ENCODE data around the gene NDRG3. TPM values are rescaled to one million over a fixed set of nuclear protein-coding genes. Genes with fewer than 3 reads are reported as not detected.

NDRG3 gene
- total RNA-seq, 1 donor from 2014 or later: 36.9 TPM

GRCh38 chr20:36773597-36774390, 27.9 kb upstream of the NDRG3 start, which contains the start of gene DSN1:
TSS of gene DSN1 (minus strand) at chr20:36773763. CDS start at chr20:36771458, 2,305 bp downstream.
- H3K9me3 ChIP-seq: no peaks in the 10 kb centered on the region
- peak; percentile 92 to 99 for DNase-seq (ENCODE audit: low spot score in 2 of 2)
- intact Hi-C loops (cut with DNase I): loop anchor here (1.0 to 5.0 kb wide), 3 partner anchors 27 to 231 kb away; partner anchors contain the start of genes MYL9 and NDRG3
- peak within 1 kb of the TSS; percentile 72 to 85 for H3K4me3 ChIP-seq
- no peaks in the 10 kb centered on the region for H3K27me3 ChIP-seq
- H3K36me3 ChIP-seq: no peaks in the 10 kb centered on the region
- peak in 1 of 3 experiments; percentile 60 for TF ChIP-seq CTCF (IDR thresholded peaks at IDR 0.05)
- peak within 1 kb of the TSS; percentile 97 to 98 for H3K27ac ChIP-seq
- H3K4me1 ChIP-seq: peaks cover 3 to 19% of the 10 kb centered on the region in 2 donors

GRCh38 chr20:36773107-36773596, 27.3 kb upstream of the NDRG3 start:
- Histone ChIP-seq H3K9me3 (no peaks in the 10 kb centered on the region), H3K4me3 (peak overlapping the region; percentile 72 to 85), H3K36me3 (no peaks in the 10 kb centered on the region), H3K4me1 (peaks cover 3 to 19% of the 10 kb centered on the region in 2 donors), H3K27ac (peak overlapping the region; percentile 97 to 98), H3K27me3 (no peaks in the 10 kb centered on the region)
- no peak for DNase-seq (ENCODE audit: low spot score in 2 of 2)
- TF ChIP-seq CTCF (IDR thresholded peaks at IDR 0.05): no peak
- intact Hi-C loops (cut with DNase I): loop anchor here (1.0 to 5.0 kb wide), 3 partner anchors 27 to 231 kb away; partner anchors contain the start of genes MYL9 and NDRG3

- no peaks in the 10 kb centered on the region for H3K9me3 ChIP-seq
- H3K36me3 ChIP-seq: no peaks in the 10 kb centered on the region
- peaks cover 3 to 19% of the 10 kb centered on the region in 2 donors for H3K4me1 ChIP-seq
- H3K27me3 ChIP-seq: no peaks in the 10 kb centered on the region
- intact Hi-C loops (cut with DNase I): loop anchor here (5.0 kb wide), 1 partner anchor 228 kb away; the partner anchor contains the start of gene MYL9
- no peak for TF ChIP-seq CTCF (IDR thresholded peaks at IDR 0.05)
- no peak overlapping the region for H3K27ac ChIP-seq
- no peak overlapping the region for H3K4me3 ChIP-seq
- no peak for DNase-seq (ENCODE audit: low spot score in 2 of 2)
These were observed 24.8 kb upstream of the NDRG3 start for GRCh38 chr20:36770680-36771079.

GRCh38 chr20:36768768-36769430, 23.0 kb upstream of the NDRG3 start:
- Histone ChIP-seq H3K36me3 (no peaks in the 10 kb centered on the region), H3K27me3 (no peaks in the 10 kb centered on the region), H3K27ac (peak overlapping the region in 1 of 2 donors; percentile 35), H3K4me3 (no peak overlapping the region), H3K4me1 (peaks cover 3 to 7% of the 10 kb centered on the region in 2 donors), H3K9me3 (no peaks in the 10 kb centered on the region)
- DNase-seq (ENCODE audit: low spot score in 2 of 2): no peak
- TF ChIP-seq CTCF (IDR thresholded peaks at IDR 0.05): no peak
- intact Hi-C loops (cut with DNase I): no loop called here

GRCh38 chr20:36761125-36761524, 15.2 kb upstream of the NDRG3 start:
- intact Hi-C loops (cut with DNase I): no loop called here
- Histone ChIP-seq H3K4me3 (no peak overlapping the region), H3K27me3 (no peaks in the 10 kb centered on the region), H3K36me3 (no peaks in the 10 kb centered on the region), H3K27ac (no peak overlapping the region), H3K9me3 (no peaks in the 10 kb centered on the region), H3K4me1 (no peaks in the 10 kb centered on the region)
- DNase-seq (ENCODE audit: low spot score in 2 of 2): no peak
- no peak for TF ChIP-seq CTCF (IDR thresholded peaks at IDR 0.05)

Measured in ascending aorta (tissue), 2 donors.